Activated naive CD8-positive, alpha-beta T cell treated with anti-CD3 and anti-CD28 coated beads, Interleukin-2, amount 10 ng/mL, durations not matched to agents 7 days and 5 days (primary cell): Measurements from ENCODE around the gene NOTCH4. TPM values are rescaled to one million over a fixed set of nuclear protein-coding genes. Genes with fewer than 3 reads are reported as not detected.

ENCODE experiments used
- ATAC-seq: fragments of 150-1000 bp; cut with Tn5 transposase; one replicate; pipeline ENCODE4 v1.10.0; 2021; ENCODE audit warnings: low read depth, moderate library complexity
- POLR2A ChIA-PET: fragments of 350-600 bp; sonication (Branson Sonifier 250); formaldehyde crosslinking; loops from one replicate; lab custom pipeline; 2021; ENCODE audit warnings: antibody characterized with exemption; lab: Charles Lee
- DNase-seq: peaks from one replicate; pipeline ENCODE4 v3.0.0; 2021
- H3K27ac Mint-ChIP-seq: one replicate; pipeline ENCODE4 v1.8.0; 2022; ENCODE audit warnings: mild to moderate bottlenecking, mixed read lengths
- H3K27me3 Mint-ChIP-seq: one replicate; pipeline ENCODE4 v1.8.0; 2022; ENCODE audit warnings: mild to moderate bottlenecking, moderate library complexity, mixed read lengths
- H3K36me3 Mint-ChIP-seq: one replicate; pipeline ENCODE4 v1.8.0; 2021; ENCODE audit warnings: mild to moderate bottlenecking, mixed read lengths
- H3K4me1 Mint-ChIP-seq: one replicate; pipeline ENCODE4 v1.8.0; 2021; ENCODE audit warnings: mixed read lengths
- H3K4me3 Mint-ChIP-seq: one replicate; pipeline ENCODE4 v1.8.0; 2022; ENCODE audit warnings: mild to moderate bottlenecking, moderate library complexity, mixed read lengths
- H3K9me3 Mint-ChIP-seq: one replicate; pipeline ENCODE4 v1.8.0; 2021; ENCODE audit warnings: mixed read lengths
- total RNA-seq, 2 experiments: library from RNA; stranded (reverse); gene quantifications; one replicate each; pipeline ENCODE4 v1.2.3, GENCODE V29; 2021

Gene NOTCH4
- total RNA-seq, 2 experiments from 2014 or later: 0.67 to 0.79 TPM

GRCh38 chr6:32153564-32154513 lies 70.0 kb downstream of the NOTCH4 start, which contains the start of gene PPT2:
PPT2 (plus strand) TSS chr6:32154141; CDS start chr6:32154595, 454 bp downstream.
- peaks cover 14% of the 10 kb centered on the region for H3K27me3 Mint-ChIP-seq
- POLR2A ChIA-PET: interaction anchor here (1.0 to 1.3 kb wide), 6 partner anchors 24 to 66 kb away, joined by 3 to 8 read pairs (median 4); partner anchors contain the start of genes GPSM3, PBX2 and RNF5
- DNase-seq: peak; percentile 81
- H3K9me3 Mint-ChIP-seq: no peaks in the 10 kb centered on the region
- peaks cover 34% of the 10 kb centered on the region for H3K4me1 Mint-ChIP-seq
- peak within 1 kb of the TSS; percentile 94 for H3K27ac Mint-ChIP-seq
- peak; percentile 72 for ATAC-seq
- H3K4me3 Mint-ChIP-seq: peak within 1 kb of the TSS; percentile 98
- H3K36me3 Mint-ChIP-seq: peaks cover 15% of the 10 kb centered on the region

GRCh38 chr6:32152769-32153563 lies 70.9 kb downstream of the NOTCH4 start:
- peaks cover 40% of the 10 kb centered on the region for H3K4me1 Mint-ChIP-seq

GRCh38 chr6:32151863-32152768 lies 71.8 kb downstream of the NOTCH4 start, which contains the start of gene PRRT1:
PRRT1 (minus strand) TSS chr6:32151939; CDS start chr6:32151827, 112 bp downstream.
- Mint-ChIP-seq H3K9me3 (no peaks in the 10 kb centered on the region), H3K27me3 (peaks cover 30% of the 10 kb centered on the region), H3K4me3 (peak within 1 kb of the TSS; percentile 67), H3K4me1 (peaks cover 40% of the 10 kb centered on the region), H3K27ac (peak within 1 kb of the TSS; percentile 74), H3K36me3 (peaks cover 3% of the 10 kb centered on the region)
- no peak for ATAC-seq
- DNase-seq: no peak
- POLR2A ChIA-PET: no interaction called here

More at GRCh38 chr6:32152769-32153563, 70.9 kb downstream of the NOTCH4 start:
- no peak for DNase-seq
- no peak for ATAC-seq
- Mint-ChIP-seq H3K36me3 (peaks cover 10% of the 10 kb centered on the region), H3K27me3 (peaks cover 22% of the 10 kb centered on the region), H3K4me3 (peak overlapping the region; percentile 38), H3K9me3 (no peaks in the 10 kb centered on the region), H3K27ac (peak overlapping the region; percentile 94)
- POLR2A ChIA-PET: interaction anchor here (1.0 kb wide), 1 partner anchor 43 kb away, joined by 3 read pairs; no protein-coding TSS in a partner anchor

GRCh38 chr6:32151181-32151862 lies 72.5 kb downstream of the NOTCH4 start:
- peaks cover 38% of the 10 kb centered on the region for H3K27me3 Mint-ChIP-seq
- POLR2A ChIA-PET: no interaction called here
- no peaks in the 10 kb centered on the region for H3K9me3 Mint-ChIP-seq
- H3K36me3 Mint-ChIP-seq: peaks cover 3% of the 10 kb centered on the region
- peak overlapping the region; percentile 74 for H3K27ac Mint-ChIP-seq
- H3K4me1 Mint-ChIP-seq: peaks cover 40% of the 10 kb centered on the region
- ATAC-seq: no peak
- no peak for DNase-seq
- peak overlapping the region; percentile 67 for H3K4me3 Mint-ChIP-seq

GRCh38 chr6:32149932-32150870 lies 73.7 kb downstream of the NOTCH4 start:
- no peak for DNase-seq
- POLR2A ChIA-PET: interaction anchor here (0.5 to 1.3 kb wide), 2 partner anchors 21 to 40 kb away, joined by 3 read pairs; partner anchors contain the start of gene PBX2
- Mint-ChIP-seq H3K9me3 (no peaks in the 10 kb centered on the region), H3K27ac (peak overlapping the region; percentile 59), H3K27me3 (peaks cover 43% of the 10 kb centered on the region), H3K4me3 (peak overlapping the region; percentile 29), H3K4me1 (peaks cover 34% of the 10 kb centered on the region), H3K36me3 (peaks cover 3% of the 10 kb centered on the region)
- ATAC-seq: no peak

- POLR2A ChIA-PET: interaction anchor here (0.5 to 1.3 kb wide), 2 partner anchors 20 to 41 kb away, joined by 3 read pairs; partner anchors contain the start of gene PBX2
- peaks cover 32% of the 10 kb centered on the region for H3K4me1 Mint-ChIP-seq
- peak overlapping the region; percentile 67 for H3K27ac Mint-ChIP-seq
- H3K36me3 Mint-ChIP-seq: peaks cover 2% of the 10 kb centered on the region
- no peaks in the 10 kb centered on the region for H3K9me3 Mint-ChIP-seq
- DNase-seq (no peak), ATAC-seq (no peak)
- peaks cover 43% of the 10 kb centered on the region for H3K27me3 Mint-ChIP-seq
- H3K4me3 Mint-ChIP-seq: peak overlapping the region; percentile 77
These were observed 74.6 kb downstream of the NOTCH4 start for GRCh38 chr6:32149092-32149755.

- POLR2A ChIA-PET: interaction anchor here (0.8 to 1.3 kb wide), 2 partner anchors 41 to 47 kb away, joined by 3 read pairs; partner anchors contain the start of gene PBX2
- H3K27ac Mint-ChIP-seq: peak overlapping the region; percentile 67
- H3K4me1 Mint-ChIP-seq: peaks cover 30% of the 10 kb centered on the region
- ATAC-seq (peak; percentile 43), DNase-seq (peak; percentile 78)
- no peaks in the 10 kb centered on the region for H3K9me3 Mint-ChIP-seq
- H3K4me3 Mint-ChIP-seq: peak overlapping the region; percentile 77
- H3K36me3 Mint-ChIP-seq: no peaks in the 10 kb centered on the region
- peaks cover 43% of the 10 kb centered on the region for H3K27me3 Mint-ChIP-seq
These were observed 75.4 kb downstream of the NOTCH4 start for GRCh38 chr6:32148289-32149091.

- peaks cover 26% of the 10 kb centered on the region for H3K4me1 Mint-ChIP-seq
- no peak for DNase-seq
- no peak overlapping the region for H3K27ac Mint-ChIP-seq
- no peak overlapping the region for H3K4me3 Mint-ChIP-seq
- no peaks in the 10 kb centered on the region for H3K9me3 Mint-ChIP-seq
- POLR2A ChIA-PET: no interaction called here
- H3K27me3 Mint-ChIP-seq: peaks cover 43% of the 10 kb centered on the region
- no peak for ATAC-seq
- no peaks in the 10 kb centered on the region for H3K36me3 Mint-ChIP-seq
These were observed 76.3 kb downstream of the NOTCH4 start for GRCh38 chr6:32147401-32148132.

- H3K4me3 Mint-ChIP-seq: no peak overlapping the region
- ATAC-seq (no peak), DNase-seq (no peak)
- POLR2A ChIA-PET: no interaction called here
- H3K4me1 Mint-ChIP-seq: peaks cover 22% of the 10 kb centered on the region
- H3K27me3 Mint-ChIP-seq: peaks cover 43% of the 10 kb centered on the region
- no peaks in the 10 kb centered on the region for H3K9me3 Mint-ChIP-seq
- no peaks in the 10 kb centered on the region for H3K36me3 Mint-ChIP-seq
- no peak overlapping the region for H3K27ac Mint-ChIP-seq
These were observed 77.2 kb downstream of the NOTCH4 start for GRCh38 chr6:32146687-32147086.
